ENCODE measurements around the gene SPHK2.

GRCh38 chr19:48618916-48619691 is at the start of gene SPHK2, which contains the start of gene RPL18:
- TF ChIP-seq CTCF (conservative IDR thresholded peaks at IDR 0.05; ENCODE audit: low read depth, low read length) (no peak), EZH2 (IDR thresholded peaks at IDR 0.05; ENCODE audit: borderline replicate concordance, low read depth, low read length, poor library complexity, severe bottlenecking) (no peak)
